Peyer's patch (tissue), 4 donors: Measurements from ENCODE around the gene DGKQ.

ENCODE experiments used
- CTCF ChIP-seq, 6 experiments: fragments of 450-650 bp in 4 of 6; fragments of 200-600 bp in 2 of 6; sonication (generic) in 1 of 6; IDR thresholded peaks; one replicate each; pipeline ENCODE4 v1.5.1; 2017 to 2019; ENCODE audit warnings: antibody characterized with exemption in 6 of 6, mild to moderate bottlenecking in 3 of 6, moderate library complexity in 1 of 6
- POLR2A ChIP-seq, 2 donors: fragments of 450-650 bp; IDR thresholded peaks; one replicate each; pipeline ENCODE4 v1.5.1; 2017; ENCODE audit warnings: antibody characterized with exemption in 2 of 2, mild to moderate bottlenecking in 2 of 2, moderate library complexity in 2 of 2

DNA sequence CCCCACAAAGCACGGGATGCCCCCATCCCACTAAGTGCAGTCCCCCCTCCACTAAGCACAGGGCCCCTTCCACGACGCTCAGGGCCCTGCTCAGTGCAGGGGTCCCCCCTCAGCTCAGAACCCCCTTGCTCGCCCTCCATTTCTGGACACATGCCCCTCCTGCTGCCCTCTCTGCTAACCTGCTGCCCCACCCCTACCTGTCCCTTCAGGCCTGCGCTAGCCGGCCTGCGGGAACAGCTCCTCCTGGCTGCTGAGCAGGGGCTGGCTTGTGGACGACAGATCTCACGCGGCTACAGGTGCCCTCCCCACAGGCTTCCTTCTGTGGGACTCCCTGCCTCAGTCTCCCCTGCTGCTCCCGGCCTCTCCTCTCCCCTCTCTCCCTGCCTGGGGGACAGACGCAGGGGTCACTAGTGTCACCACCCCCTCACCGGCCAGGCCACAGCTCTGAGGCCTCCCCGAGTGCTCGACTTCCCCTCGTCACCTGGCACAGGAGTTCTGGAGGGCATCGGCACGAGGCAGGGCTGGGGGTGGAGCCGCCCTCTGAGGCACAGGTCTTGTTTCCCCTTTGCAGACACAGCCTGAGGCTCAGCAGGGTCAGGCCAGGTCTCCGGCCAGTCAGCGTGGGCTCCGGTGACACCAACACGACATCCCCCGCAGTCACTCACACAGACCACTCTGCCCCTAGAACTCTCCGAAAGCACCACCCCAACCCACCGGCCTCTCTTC, 62.8 kb downstream of the DGKQ start:
- TF ChIP-seq CTCF (IDR thresholded peaks at IDR 0.05) (no peak), POLR2A (IDR thresholded peaks at IDR 0.05) (no peak)
